Prostate gland (tissue), 2 donors: ENCODE data around the gene POC1B.

Source experiments
- CTCF ChIP-seq, 4 experiments: fragments of 200-600 bp in 2 of 4; fragments of 450-650 bp in 2 of 4; sonication (generic) in 2 of 4; IDR thresholded peaks; 1 replicate in 3 of 4; 2 replicates in 1 of 4; pipeline ENCODE4 v1.5.1; 2016 to 2019; ENCODE audit warnings: antibody characterized with exemption in 4 of 4, mild to moderate bottlenecking in 2 of 4, moderate library complexity in 2 of 4
- POLR2A ChIP-seq: fragments of 450-650 bp; IDR thresholded peaks from one replicate; pipeline ENCODE4 v1.6.1; 2016; ENCODE audit warnings: antibody characterized with exemption, mild to moderate bottlenecking
- POLR2AphosphoS5 ChIP-seq: sonication (generic); formaldehyde crosslinking; IDR thresholded peaks from one replicate; pipeline ENCODE4 v1.6.1; 2017; ENCODE audit warnings: antibody characterized with exemption

- TF ChIP-seq CTCF (IDR thresholded peaks at IDR 0.05) (no peak), POLR2A (no peak), POLR2AphosphoS5 (no peak)
Measured at GRCh38 chr12:89414322-89414721, 111.5 kb downstream of the POC1B start.
